GM23338 (cell line): Measurements from ENCODE around the gene SLC8A3. TPM values are rescaled to one million over a fixed set of nuclear protein-coding genes. Genes with fewer than 3 reads are reported as not detected.

Experiments used
- ATAC-seq: fragments of 200-7000 bp; cut with Tn5 transposase; 3 replicates; pipeline ENCODE4 v1.9.1; 2020
- DNase-seq: peaks from one replicate; pipeline ENCODE4 v3.0.0-alpha.2; 2015; ENCODE audit warnings: low spot score
- H2AFZ ChIP-seq: fragments of 200-600 bp; sonication (generic); 2 replicates; pipeline ENCODE4 v1.8.0; 2016; ENCODE audit warnings: antibody characterized with exemption, mild to moderate bottlenecking, moderate library complexity
- H3F3A ChIP-seq: fragments of 200-600 bp; sonication (generic); replicated peaks from 2 replicates; pipeline ENCODE4 v1.8.0; 2017; ENCODE audit warnings: antibody characterized with exemption, mixed run types, low read depth
- H3K27ac ChIP-seq: fragments of 200-600 bp; sonication (generic); 2 replicates; pipeline ENCODE4 v1.6.1; 2016; ENCODE audit warnings: low read depth
- H3K27me3 ChIP-seq: fragments of 200-600 bp; sonication (generic); 2 replicates; pipeline ENCODE4 v1.8.0; 2016; ENCODE audit warnings: mild to moderate bottlenecking, mixed run types, moderate library complexity; ENCODE audit not compliant: insufficient read depth
- H3K36me3 ChIP-seq: fragments of 200-600 bp; sonication (generic); 2 replicates; pipeline ENCODE4 v1.8.0; 2016; ENCODE audit warnings: mild to moderate bottlenecking; ENCODE audit not compliant: insufficient read depth
- H3K4me1 ChIP-seq: fragments of 200-600 bp; sonication (generic); 2 replicates; pipeline ENCODE4 v1.8.0; 2016; ENCODE audit warnings: mild to moderate bottlenecking, moderate library complexity; ENCODE audit not compliant: insufficient read depth
- H3K4me2 ChIP-seq: fragments of 200-600 bp; sonication (generic); 2 replicates; pipeline ENCODE4 v1.7.1; 2017; ENCODE audit warnings: mixed run types
- H3K4me3 ChIP-seq: fragments of 200-600 bp; sonication (generic); 2 replicates; pipeline ENCODE4 v1.6.1; 2016; ENCODE audit warnings: mixed run types
- H3K79me2 ChIP-seq: fragments of 200-600 bp; sonication (generic); replicated peaks from 2 replicates; pipeline ENCODE4 v1.8.0; 2017; ENCODE audit warnings: mild to moderate bottlenecking; ENCODE audit not compliant: insufficient read depth
- H3K9me2 ChIP-seq: fragments of 200-600 bp; sonication (generic); 2 replicates; pipeline ENCODE4 v1.8.0; 2017; ENCODE audit not compliant: insufficient read depth
- H4K20me1 ChIP-seq: fragments of 200-600 bp; sonication (generic); replicated peaks from 2 replicates; pipeline ENCODE4 v1.8.0; 2017; ENCODE audit warnings: mild to moderate bottlenecking; ENCODE audit not compliant: insufficient read depth
- H3K27ac Mint-ChIP-seq: 2 replicates; pipeline ENCODE4 v1.8.0; 2020; ENCODE audit warnings: inconsistent platforms, mild to moderate bottlenecking, moderate library complexity, mixed read lengths
- H3K27me3 Mint-ChIP-seq: 3 replicates; pipeline ENCODE4 v1.8.0; 2022; ENCODE audit warnings: low read depth, mild to moderate bottlenecking, moderate library complexity, mixed read lengths, inconsistent platforms; ENCODE audit not compliant: insufficient read depth, poor library complexity
- H3K36me3 Mint-ChIP-seq: 3 replicates; pipeline ENCODE4 v1.8.0; 2021; ENCODE audit warnings: low read depth, mild to moderate bottlenecking, inconsistent platforms, moderate library complexity, mixed read lengths
- H3K4me1 Mint-ChIP-seq: 3 replicates; pipeline ENCODE4 v1.8.0; 2020; ENCODE audit warnings: mild to moderate bottlenecking, inconsistent platforms, mixed read lengths
- H3K4me3 Mint-ChIP-seq: 3 replicates; pipeline ENCODE4 v1.8.0; 2021; ENCODE audit warnings: moderate library complexity, mild to moderate bottlenecking, inconsistent platforms, mixed read lengths
- H3K9me3 Mint-ChIP-seq: 3 replicates; pipeline ENCODE4 v1.8.0; 2020; ENCODE audit warnings: moderate library complexity, mild to moderate bottlenecking, inconsistent platforms, mixed read lengths
- CTCF ChIP-seq, 2 experiments: fragments of 200-600 bp in 1 of 2; sonication (generic) in 1 of 2; conservative IDR thresholded peaks; 2 replicates each; pipeline versions ENCODE4 v1.5.1 to v1.6.1; 2016 to 2017; ENCODE audit warnings: antibody characterized with exemption in 2 of 2, low read depth in 2 of 2, mild to moderate bottlenecking in 2 of 2, moderate library complexity in 1 of 2
- EZH2 ChIP-seq: fragments of 200-600 bp; sonication (generic); IDR thresholded peaks from one replicate; pipeline ENCODE4 v1.8.0; 2017; ENCODE audit warnings: antibody characterized with exemption, mild to moderate bottlenecking, low read depth; ENCODE audit not compliant: unreplicated experiment
- EZH2phosphoT487 ChIP-seq: fragments of 200-600 bp; sonication (generic); IDR thresholded peaks from one replicate; pipeline ENCODE4 v1.8.1; 2018; ENCODE audit warnings: antibody characterized with exemption; ENCODE audit not compliant: unreplicated experiment
- JUNB ChIP-seq: IDR thresholded peaks from one replicate; pipeline ENCODE4 v1.6.1; 2016; ENCODE audit warnings: antibody characterized with exemption; ENCODE audit not compliant: unreplicated experiment
- NANOG ChIP-seq: IDR thresholded peaks from 2 replicates; pipeline ENCODE4 v1.6.1; 2016; ENCODE audit warnings: antibody characterized with exemption, borderline replicate concordance
- POLR2AphosphoS5 ChIP-seq: IDR thresholded peaks from 2 replicates; pipeline ENCODE4 v1.6.1; 2016; ENCODE audit warnings: antibody characterized with exemption, low read depth
- STAT1 ChIP-seq: IDR thresholded peaks from one replicate; pipeline ENCODE4 v1.6.1; 2016; ENCODE audit warnings: antibody characterized with exemption; ENCODE audit not compliant: unreplicated experiment
- ZNF462 ChIP-seq: fragments of 250-450 bp; sonication (Bioruptor Pico); IDR thresholded peaks from 2 replicates; pipeline ENCODE4 v1.5.0; 2020; ENCODE audit warnings: mild to moderate bottlenecking, moderate library complexity
- polyA plus RNA-seq: library from polyadenylated mRNA; unstranded; fragments of >200 nt; fragmentation: Nextera tagmentation; extraction: Ambion mirVana; gene quantifications from 2 replicates; pipeline ENCODE4 v1.2.1, GENCODE V29; 2016
- total RNA-seq: library from RNA; depleted of rRNA; stranded (reverse); fragments of >200 nt; shearing (Covaris generic); gene quantifications from 2 replicates; pipeline ENCODE4 v1.2.3, GENCODE V29; 2014

The SLC8A3 gene
- total and polyA plus RNA-seq, 2 experiments from 2014 or later = 0.82 to 2.0 TPM

- peaks cover 2% of the 10 kb centered on the region; the same call in 1 of the 3 replicates for H3K4me1 Mint-ChIP-seq
- no peaks in the 10 kb centered on the region for H3K36me3 Mint-ChIP-seq
- H3K4me3 Mint-ChIP-seq = no peak overlapping the region
- H3K9me2 ChIP-seq = 0 out of 2 replicates have a peak, but pooled peaks cover 4% of the 10 kb centered on the region
- H3K27ac Mint-ChIP-seq = no peak overlapping the region
- H3K36me3 ChIP-seq = no peaks in the 10 kb centered on the region
- no peak overlapping the region for H3K27ac ChIP-seq
- no peak for ATAC-seq
- TF ChIP-seq JUNB = no peak
- TF ChIP-seq EZH2phosphoT487 = no peak
- no peak for TF ChIP-seq NANOG
- no peak for TF ChIP-seq STAT1
- TF ChIP-seq EZH2 = no peak
- no peak for TF ChIP-seq ZNF462 (CRISPR knock-in tag)
- TF ChIP-seq CTCF (conservative IDR thresholded peaks at IDR 0.05; ENCODE audit: low read depth in 2 of 2) = no peak
- no peak for TF ChIP-seq POLR2AphosphoS5
- no peaks in the 10 kb centered on the region for H3K4me1 ChIP-seq
- no peak overlapping the region for H2AFZ ChIP-seq
- H3K27me3 Mint-ChIP-seq = peaks cover 6% of the 10 kb centered on the region
- H3K79me2 ChIP-seq = no peaks in the 10 kb centered on the region
- no peak overlapping the region for H3K4me2 ChIP-seq
- no peaks in the 10 kb centered on the region for H3F3A ChIP-seq
- H3K4me3 ChIP-seq = no peak overlapping the region
- H3K9me3 Mint-ChIP-seq = no peaks in the 10 kb centered on the region
- no peaks in the 10 kb centered on the region for H3K27me3 ChIP-seq
- no peak for DNase-seq
- no peaks in the 10 kb centered on the region for H4K20me1 ChIP-seq
Measured at GRCh38 chr14:70208380-70208779, 19.6 kb upstream of the SLC8A3 start.
